HL-60/S4 (cell line): ENCODE measurements around the gene VEGFB.

Experiments used
- in situ Hi-C: fragments of 300-500 bp; cut with MboI; formaldehyde crosslinking; loops from 2 replicates; pipeline ENCODE4 v1.14.3; 2022; ENCODE audit warnings: low sequenced_read_pairs

The VEGFB gene

GRCh38 chr11:64276653-64277431 lies 42.5 kb downstream of the VEGFB start:
- in situ Hi-C loops: no loop called here

GRCh38 chr11:64278576-64279190 lies 44.3 kb downstream of the VEGFB start:
- in situ Hi-C loops: no loop called here

- in situ Hi-C loops: no loop called here
Measured at GRCh38 chr11:64281957-64282770, 47.8 kb downstream of the VEGFB start.

GRCh38 chr11:64283092-64283491 lies 48.7 kb downstream of the VEGFB start:
- in situ Hi-C loops: no loop called here

GRCh38 chr11:64284048-64284961 lies 49.9 kb downstream of the VEGFB start, which contains the start of gene BAD:
Gene BAD, minus strand, starts transcription at chr11:64284665. Its CDS starts 297 bp downstream, at chr11:64284368.
- in situ Hi-C loops: no loop called here

- in situ Hi-C loops: no loop called here
Measured at GRCh38 chr11:64284962-64285884, 50.8 kb downstream of the VEGFB start, which contains the start of gene GPR137. Gene GPR137, plus strand, starts transcription at chr11:64285848. Its CDS starts 677 bp downstream, at chr11:64286525.

GRCh38 chr11:64285885-64286800 lies 51.8 kb downstream of the VEGFB start:
- in situ Hi-C loops: no loop called here

- in situ Hi-C loops: no loop called here
Measured at GRCh38 chr11:64286801-64287159, 52.4 kb downstream of the VEGFB start.

- in situ Hi-C loops: no loop called here
Measured at GRCh38 chr11:64287676-64288352, 53.4 kb downstream of the VEGFB start.

GRCh38 chr11:64288353-64288750 lies 54.0 kb downstream of the VEGFB start:
- in situ Hi-C loops: no loop called here
